ENCODE results near the gene CACNA2D1. TPM values are rescaled to one million over a fixed set of nuclear protein-coding genes. Genes with fewer than 3 reads are reported as not detected.

The CACNA2D1 gene
- total RNA-seq, 1 experiment from 2014 or later: 25.4 TPM

DNA sequence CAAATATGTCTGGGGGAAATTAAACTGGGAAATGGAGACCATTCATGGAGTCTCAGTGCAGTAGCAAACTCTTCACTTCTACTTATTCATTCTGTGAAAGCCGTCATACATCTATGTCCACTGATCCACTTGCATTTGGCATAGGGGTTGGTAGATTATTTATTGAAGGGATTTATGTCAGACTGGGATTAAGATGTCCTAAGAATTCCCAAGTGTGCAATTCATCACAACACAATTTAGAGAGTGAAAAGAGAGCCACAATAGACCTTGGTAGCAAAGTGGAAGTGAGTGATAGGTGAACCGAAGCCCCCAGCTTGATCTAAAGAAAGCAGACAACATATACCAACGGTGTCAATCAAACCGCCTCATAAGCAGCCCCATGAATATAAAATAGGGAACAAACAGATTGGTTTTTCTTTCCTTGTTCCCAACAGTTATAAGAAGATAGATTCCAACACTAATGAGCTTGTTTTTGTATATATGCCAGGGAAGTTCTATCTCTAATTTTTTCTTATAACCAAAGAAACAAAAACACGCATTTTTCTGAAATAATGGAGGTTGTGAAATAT lies 234.3 kb downstream of the CACNA2D1 start:
- Histone ChIP-seq H3K36me3 (no peaks in the 10 kb centered on the region), H3K4me1 (0 out of 2 replicates have a peak, but pooled peaks cover 3% of the 10 kb centered on the region), H3K27me3 (no peaks in the 10 kb centered on the region), H3K4me3 (no peak overlapping the region), H3K27ac (no peak overlapping the region), H3K9me3 (replicated peaks) (no peaks in the 10 kb centered on the region)
- no peak for DNase-seq

DNA sequence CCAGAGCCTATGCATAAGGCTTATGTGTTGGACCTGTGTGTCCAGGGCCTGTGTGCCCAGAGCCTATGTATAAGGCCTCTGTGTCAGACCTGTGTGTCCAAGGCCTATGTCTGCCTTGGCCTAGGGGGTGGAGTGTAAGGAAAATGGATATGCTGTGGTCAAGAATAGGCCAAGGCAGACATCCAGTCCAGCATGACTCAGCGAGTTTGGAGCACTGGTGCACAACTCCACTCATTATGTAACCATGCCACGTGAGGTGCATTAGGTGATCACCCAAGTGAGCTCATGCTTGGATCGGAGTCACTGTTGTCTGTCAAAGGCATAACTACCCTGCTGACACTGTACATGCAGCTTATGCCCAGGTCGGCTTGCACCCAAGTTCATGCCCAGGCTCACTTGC lies 238.9 kb downstream of the CACNA2D1 start:
- Histone ChIP-seq H3K27me3 (no peaks in the 10 kb centered on the region), H3K9me3 (replicated peaks) (no peaks in the 10 kb centered on the region), H3K4me1 (no peaks in the 10 kb centered on the region), H3K4me3 (no peak overlapping the region), H3K36me3 (no peaks in the 10 kb centered on the region), H3K27ac (no peak overlapping the region)
- DNase-seq: no peak

DNA sequence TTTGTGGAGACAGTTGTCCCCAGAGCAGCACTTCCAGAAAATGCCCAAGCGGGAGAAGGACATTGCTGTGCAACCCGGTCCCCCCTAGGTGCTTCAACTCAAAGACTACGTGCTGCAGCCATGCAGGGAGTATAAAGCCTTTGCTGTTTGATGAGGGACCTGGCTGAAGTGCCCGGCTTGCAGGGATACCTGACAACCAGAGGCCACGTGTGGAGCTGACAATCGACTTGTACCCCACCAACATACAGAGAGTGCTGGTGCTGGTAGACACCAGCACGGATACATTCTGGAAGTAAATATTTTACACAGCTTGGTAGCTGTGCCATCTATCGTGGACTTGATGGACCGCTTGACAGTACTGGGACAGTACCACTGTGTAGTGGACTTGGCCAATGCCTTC lies 240.6 kb downstream of the CACNA2D1 start:
- Histone ChIP-seq H3K4me1 (no peaks in the 10 kb centered on the region), H3K9me3 (replicated peaks) (no peaks in the 10 kb centered on the region), H3K27me3 (no peaks in the 10 kb centered on the region), H3K36me3 (no peaks in the 10 kb centered on the region), H3K4me3 (no peak overlapping the region), H3K27ac (no peak overlapping the region)
- no peak for DNase-seq

DNA sequence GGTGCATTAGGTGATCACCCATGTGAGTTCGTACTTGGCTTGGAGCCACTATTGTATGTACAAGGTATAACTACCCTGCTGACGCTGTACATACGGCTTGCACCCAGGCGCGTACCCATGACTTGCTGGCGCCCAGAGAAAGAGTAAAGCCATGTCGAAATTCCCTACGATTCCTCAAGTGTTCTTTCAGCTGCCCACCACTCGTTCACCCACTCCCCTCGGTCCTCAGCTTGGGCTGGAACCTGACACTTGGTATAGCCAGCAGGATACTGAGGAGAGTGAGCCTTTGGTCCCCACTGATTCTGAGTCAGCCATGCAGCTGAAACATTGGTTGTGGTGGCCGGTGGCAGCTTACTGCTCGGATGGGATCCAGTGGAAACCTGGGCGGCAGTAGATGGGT lies 241.5 kb downstream of the CACNA2D1 start:
- DNase-seq: no peak
- Histone ChIP-seq H3K36me3 (no peaks in the 10 kb centered on the region), H3K4me1 (no peaks in the 10 kb centered on the region), H3K9me3 (replicated peaks) (no peaks in the 10 kb centered on the region), H3K27me3 (no peaks in the 10 kb centered on the region), H3K4me3 (no peak overlapping the region), H3K27ac (no peak overlapping the region)

DNA sequence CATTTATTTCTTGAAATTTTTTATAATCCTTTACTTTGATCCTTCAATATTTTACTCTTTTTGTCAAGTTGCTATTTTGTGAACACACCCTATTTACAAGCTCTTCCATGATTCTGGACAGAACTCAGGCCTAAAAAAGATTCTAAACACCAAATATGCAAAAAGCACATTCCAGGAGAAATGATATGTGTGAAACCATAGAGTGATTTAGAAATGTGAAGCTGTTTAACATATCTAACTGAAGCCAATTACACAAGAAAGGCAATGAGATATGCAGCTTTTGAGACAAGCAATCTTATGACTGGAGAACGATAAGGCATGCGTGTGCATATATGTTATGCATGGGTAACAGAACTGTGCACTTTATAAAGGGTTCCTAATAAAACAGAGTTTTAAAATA lies 243.0 kb downstream of the CACNA2D1 start:
- H3K9me3 ChIP-seq (replicated peaks): no peaks in the 10 kb centered on the region
- no peak for DNase-seq

DNA sequence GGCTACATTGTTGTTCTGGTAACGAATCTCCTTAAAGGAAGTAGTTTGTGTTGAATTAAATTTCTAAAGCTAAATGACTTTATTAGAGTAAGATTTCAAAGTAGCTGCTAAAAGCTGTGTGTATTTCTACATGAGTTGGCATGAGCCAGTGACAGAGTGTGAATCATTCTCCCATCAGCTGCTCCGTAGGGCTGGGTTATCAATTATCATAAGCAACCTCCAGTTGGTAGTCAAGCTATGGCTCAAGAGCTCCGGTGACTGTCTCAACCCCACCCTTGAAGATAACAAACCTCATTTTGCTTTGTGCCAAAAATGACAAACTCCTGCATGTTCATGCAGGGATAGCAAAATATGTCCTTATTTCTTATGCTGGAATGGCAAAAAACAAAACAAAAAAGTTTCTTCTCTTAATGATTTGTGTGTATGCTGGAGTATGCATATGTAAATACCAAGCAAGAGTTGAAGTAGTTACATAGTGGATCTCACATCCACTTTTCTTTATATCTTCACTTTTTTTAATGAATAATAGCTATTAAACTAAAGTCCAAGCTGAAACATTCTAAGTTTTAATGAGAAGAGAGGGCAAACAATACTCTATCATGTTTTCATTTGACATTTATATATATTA lies 249.4 kb downstream of the CACNA2D1 start:
- Histone ChIP-seq H3K9me3 (replicated peaks) (no peaks in the 10 kb centered on the region), H3K36me3 (no peaks in the 10 kb centered on the region), H3K27me3 (no peaks in the 10 kb centered on the region), H3K27ac (no peak overlapping the region), H3K4me3 (no peak overlapping the region), H3K4me1 (no peaks in the 10 kb centered on the region)
- DNase-seq: no peak

More for the DNA sequence above, 243.0 kb downstream of the CACNA2D1 start:
- H3K27me3 ChIP-seq: no peaks in the 10 kb centered on the region
- H3K36me3 ChIP-seq: no peaks in the 10 kb centered on the region
- no peaks in the 10 kb centered on the region for H3K4me1 ChIP-seq
- no peak overlapping the region for H3K4me3 ChIP-seq
- H3K27ac ChIP-seq: no peak overlapping the region

DNA sequence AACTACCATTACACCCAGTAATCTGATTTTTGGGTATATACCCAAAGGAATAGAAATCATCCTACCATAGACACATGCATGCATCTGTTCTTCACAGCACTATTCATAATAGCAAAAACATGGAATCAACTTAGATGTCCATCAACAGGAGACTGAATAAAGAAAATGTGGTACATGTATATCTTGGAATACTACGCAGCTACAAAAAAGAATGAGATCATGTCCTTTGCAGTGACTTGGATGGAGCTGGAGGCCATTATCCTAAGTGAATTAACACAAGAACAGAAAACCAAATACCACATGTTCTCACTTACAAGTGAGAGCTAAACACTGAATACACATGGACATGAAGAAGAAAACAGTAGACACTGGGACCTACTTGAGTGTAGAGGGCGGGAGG lies 254.9 kb downstream of the CACNA2D1 start:
- no peak for DNase-seq
- Histone ChIP-seq H3K9me3 (replicated peaks) (no peaks in the 10 kb centered on the region), H3K4me1 (no peaks in the 10 kb centered on the region), H3K4me3 (no peak overlapping the region), H3K36me3 (no peaks in the 10 kb centered on the region), H3K27ac (no peak overlapping the region), H3K27me3 (no peaks in the 10 kb centered on the region)

DNA sequence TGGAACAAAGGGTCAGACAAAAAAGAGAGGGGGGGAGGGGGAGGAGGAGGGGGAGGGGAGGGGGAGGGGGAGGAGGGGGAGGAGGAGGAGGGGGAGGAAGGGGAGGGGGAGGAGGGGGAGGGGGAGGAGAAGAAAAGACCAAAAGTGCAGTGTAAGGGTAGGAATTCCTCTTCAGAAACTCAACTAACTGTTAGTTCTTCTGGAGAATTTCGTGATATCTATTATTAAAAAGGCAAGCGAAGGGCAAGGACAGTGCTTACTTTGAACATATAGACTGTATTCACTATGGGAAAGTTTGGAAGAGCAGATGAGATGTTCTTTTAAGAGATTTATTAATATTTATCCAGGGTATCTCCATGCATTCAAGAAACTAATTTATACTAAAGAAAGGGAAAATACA lies 258.1 kb downstream of the CACNA2D1 start:
- no peaks in the 10 kb centered on the region for H3K4me1 ChIP-seq
- H3K4me3 ChIP-seq: no peak overlapping the region
- H3K9me3 ChIP-seq (replicated peaks): no peaks in the 10 kb centered on the region
- no peak overlapping the region for H3K27ac ChIP-seq
- H3K36me3 ChIP-seq: no peaks in the 10 kb centered on the region
- no peaks in the 10 kb centered on the region for H3K27me3 ChIP-seq
- no peak for DNase-seq

DNA sequence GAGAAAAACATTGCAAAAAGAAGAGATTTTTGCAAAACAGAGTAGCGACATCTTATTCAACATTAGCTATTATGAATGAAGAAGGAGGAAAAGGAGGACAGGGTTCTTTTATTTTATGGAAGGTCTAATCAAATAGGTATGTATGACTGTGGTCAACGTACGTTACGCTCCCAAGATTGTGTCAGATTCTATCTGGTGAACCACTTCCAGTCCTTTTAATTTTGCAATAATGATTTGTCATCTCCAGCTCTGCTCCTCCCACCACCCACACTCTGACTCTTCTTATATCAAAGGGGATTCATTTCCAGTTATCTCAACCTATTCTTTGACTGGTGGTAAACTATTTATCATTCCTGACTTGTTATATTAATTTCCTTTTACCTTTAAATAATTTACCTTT lies 259.9 kb downstream of the CACNA2D1 start:
- DNase-seq: no peak
- Histone ChIP-seq H3K36me3 (no peaks in the 10 kb centered on the region), H3K9me3 (replicated peaks) (no peaks in the 10 kb centered on the region), H3K27me3 (no peaks in the 10 kb centered on the region), H3K4me3 (no peak overlapping the region), H3K27ac (no peak overlapping the region), H3K4me1 (no peaks in the 10 kb centered on the region)

DNA sequence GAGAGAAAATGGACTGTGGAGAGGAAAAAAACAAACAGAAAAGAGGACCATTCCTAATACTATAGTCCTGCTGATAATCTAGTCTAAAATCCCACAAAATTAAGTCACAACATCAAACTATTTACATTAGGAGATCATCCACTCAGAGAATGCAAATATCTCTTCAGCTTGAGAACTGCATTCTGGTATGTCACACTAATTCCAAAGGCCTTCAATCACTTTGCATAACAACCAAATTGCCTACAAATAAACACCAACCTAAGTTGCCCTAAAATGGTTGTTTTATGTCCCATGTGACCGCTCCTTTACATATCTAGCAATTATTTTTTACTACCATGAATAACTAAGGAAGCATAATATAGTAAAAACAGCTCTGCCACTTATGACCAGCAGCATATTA lies 264.3 kb downstream of the CACNA2D1 start:
- Histone ChIP-seq H3K9me3 (replicated peaks) (no peaks in the 10 kb centered on the region), H3K36me3 (no peaks in the 10 kb centered on the region), H3K27ac (no peak overlapping the region), H3K4me1 (no peaks in the 10 kb centered on the region), H3K4me3 (no peak overlapping the region), H3K27me3 (no peaks in the 10 kb centered on the region)
- DNase-seq: no peak

DNA sequence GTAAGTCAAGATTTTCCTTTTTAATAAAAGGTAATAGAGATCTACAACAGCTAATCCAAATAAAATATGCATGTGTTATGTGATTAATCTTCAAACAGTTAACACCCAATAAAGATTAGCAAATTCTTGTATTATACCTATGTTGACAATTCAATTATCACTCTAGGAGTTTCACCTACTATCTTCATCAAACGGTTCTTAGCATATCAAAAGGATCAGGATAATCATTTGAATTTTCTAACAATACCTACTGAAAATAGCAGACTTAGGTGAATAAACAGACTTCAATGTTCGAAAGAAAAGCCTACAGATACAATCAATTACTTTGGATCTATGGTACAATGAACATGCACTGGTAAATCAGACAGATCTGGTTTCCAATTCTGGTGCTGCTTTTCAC lies 268.3 kb downstream of the CACNA2D1 start:
- no peak for DNase-seq

DNA sequence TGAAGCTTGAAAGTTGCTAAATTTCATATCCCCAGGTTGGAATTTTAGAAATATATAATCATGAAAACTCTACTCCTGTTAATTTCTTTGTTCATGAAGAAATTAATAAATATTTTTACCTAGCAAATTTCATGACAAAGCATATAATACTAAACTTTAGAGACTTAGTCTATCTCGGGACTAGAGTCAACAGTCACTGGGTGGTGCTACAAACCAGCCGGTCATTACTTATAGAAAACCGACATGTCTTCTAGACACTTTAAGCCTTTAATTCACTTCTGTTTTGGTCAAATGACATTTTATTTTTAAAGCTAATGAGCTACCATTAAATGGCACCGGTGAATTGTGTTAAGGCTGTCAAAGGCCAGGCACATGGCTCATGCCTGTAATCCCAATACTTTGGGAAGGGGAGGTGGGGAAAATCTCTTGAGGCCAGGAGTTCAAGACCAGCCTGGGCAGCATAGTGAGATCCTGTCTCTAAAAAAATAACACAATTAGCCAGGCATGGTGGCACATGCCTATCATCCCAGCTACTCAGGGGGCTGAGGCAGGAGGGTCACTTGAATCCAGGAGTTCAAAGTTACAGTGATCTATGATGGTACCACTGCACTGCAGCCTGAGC lies 270.1 kb downstream of the CACNA2D1 start:
- no peak for DNase-seq
- H3K4me1 ChIP-seq: no peaks in the 10 kb centered on the region
- no peaks in the 10 kb centered on the region for H3K27me3 ChIP-seq
- no peaks in the 10 kb centered on the region for H3K9me3 ChIP-seq (replicated peaks)
- no peak overlapping the region for H3K4me3 ChIP-seq
- H3K36me3 ChIP-seq: no peaks in the 10 kb centered on the region
- H3K27ac ChIP-seq: no peak overlapping the region

More for the DNA sequence above, 268.3 kb downstream of the CACNA2D1 start:
- Histone ChIP-seq H3K4me1 (no peaks in the 10 kb centered on the region), H3K9me3 (replicated peaks) (no peaks in the 10 kb centered on the region), H3K27me3 (no peaks in the 10 kb centered on the region), H3K36me3 (no peaks in the 10 kb centered on the region), H3K27ac (no peak overlapping the region), H3K4me3 (no peak overlapping the region)

DNA sequence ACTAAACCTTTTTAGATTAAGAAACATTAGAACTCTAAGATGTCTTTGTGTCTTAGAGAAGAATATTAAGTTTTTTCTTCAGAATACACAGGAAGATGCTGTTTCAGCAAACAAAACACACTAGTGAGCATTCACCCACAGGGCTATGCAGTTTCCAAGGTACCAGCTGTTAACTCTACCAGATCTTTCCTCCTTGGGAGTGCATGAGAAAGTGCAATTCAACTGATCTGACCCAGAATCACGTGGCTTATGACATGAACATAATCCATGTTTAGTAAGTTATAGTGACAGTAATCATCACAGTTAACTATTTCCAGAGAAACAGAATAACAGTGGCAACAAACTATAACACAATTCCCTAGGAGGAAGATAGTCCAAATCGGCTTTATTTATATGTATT lies 270.7 kb downstream of the CACNA2D1 start:
- no peaks in the 10 kb centered on the region for H3K27me3 ChIP-seq
- H3K27ac ChIP-seq: no peak overlapping the region
- DNase-seq: peak in 1 of 2 experiments; percentile 19
- H3K4me3 ChIP-seq: no peak overlapping the region
- no peaks in the 10 kb centered on the region for H3K9me3 ChIP-seq (replicated peaks)
- H3K4me1 ChIP-seq: no peaks in the 10 kb centered on the region
- H3K36me3 ChIP-seq: no peaks in the 10 kb centered on the region

DNA sequence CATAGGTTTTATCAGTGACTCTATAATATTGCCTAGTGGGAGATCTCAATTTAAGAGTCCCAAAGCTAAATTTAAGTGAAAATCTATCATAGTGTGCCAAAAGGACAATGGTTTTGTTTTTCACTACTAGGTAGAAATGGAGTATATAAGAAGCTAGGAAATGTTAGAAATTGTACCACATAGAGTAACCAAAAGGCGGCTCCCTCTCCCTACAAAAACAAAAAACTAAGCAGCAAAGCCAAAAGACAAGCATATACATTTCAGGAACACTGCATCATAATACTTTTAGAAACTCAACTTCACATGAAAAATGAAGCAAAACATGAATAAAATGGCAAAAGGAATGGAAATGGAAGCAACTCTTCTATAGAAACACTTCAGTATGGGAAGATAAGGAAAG lies 271.6 kb downstream of the CACNA2D1 start:
- no peaks in the 10 kb centered on the region for H3K4me1 ChIP-seq
- no peaks in the 10 kb centered on the region for H3K36me3 ChIP-seq
- H3K9me3 ChIP-seq (replicated peaks): no peaks in the 10 kb centered on the region
- no peaks in the 10 kb centered on the region for H3K27me3 ChIP-seq
- no peak overlapping the region for H3K4me3 ChIP-seq
- no peak for DNase-seq
- H3K27ac ChIP-seq: no peak overlapping the region

DNA sequence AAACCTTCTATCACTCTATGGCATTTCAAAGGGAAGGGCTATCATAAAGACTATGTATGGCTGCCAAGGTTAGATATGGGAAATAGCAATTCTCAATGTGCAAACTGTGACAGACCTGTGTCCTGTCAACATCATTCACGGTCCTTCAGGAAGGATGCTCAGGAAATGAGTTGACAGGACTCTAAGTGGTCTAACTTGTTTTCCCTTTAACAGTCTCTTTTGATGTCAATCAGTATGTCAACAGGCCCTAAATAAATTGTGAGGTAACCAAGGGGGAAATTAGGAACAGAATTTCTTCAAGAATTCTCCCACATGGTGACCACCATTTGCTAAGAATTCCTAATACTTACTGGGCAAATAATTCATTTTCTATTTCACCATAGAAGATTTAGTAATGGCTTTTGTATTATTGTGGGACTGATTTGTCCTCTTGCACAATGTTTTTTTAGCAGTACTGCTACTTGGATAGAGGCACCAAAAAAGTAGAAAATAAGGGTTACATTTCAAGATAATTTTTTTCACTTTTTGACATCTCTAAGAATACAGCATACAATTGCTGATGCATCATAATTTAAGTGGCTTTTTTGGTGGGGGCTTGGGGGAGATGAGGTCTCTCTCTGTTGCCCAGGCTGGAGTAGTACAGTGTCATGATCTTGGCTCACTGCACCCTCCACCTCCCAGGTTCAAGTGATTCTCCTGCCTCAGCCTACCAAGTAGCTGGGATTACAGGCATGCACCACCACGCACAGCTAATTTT lies 275.8 kb downstream of the CACNA2D1 start:
- H3K27ac ChIP-seq: no peak overlapping the region

More for the DNA sequence above, 275.8 kb downstream of the CACNA2D1 start:
- Histone ChIP-seq H3K36me3 (no peaks in the 10 kb centered on the region), H3K4me3 (no peak overlapping the region), H3K27me3 (no peaks in the 10 kb centered on the region), H3K4me1 (peaks cover 11% of the 10 kb centered on the region), H3K9me3 (replicated peaks) (no peaks in the 10 kb centered on the region)
- DNase-seq: no peak
